T-helper 2 cell treated with Interferon-gamma antibody and Interleukin-4, amounts not matched to agents 100 ng/mL and 5 ng/mL, for 36 hours (primary cell): ENCODE results near the gene UNCX. TPM values are rescaled to one million over a fixed set of nuclear protein-coding genes. Genes with fewer than 3 reads are reported as not detected.
"Not testable (repeated sequence)": the region's sequence is repeated elsewhere in the genome, so short reads cannot be mapped to it uniquely, and the experiment has no call there.

Experiments
- intact Hi-C: fragments of 100-400 bp; cut with micrococcal nuclease; formaldehyde crosslinking; loops from one replicate; pipeline ENCODE4 v1.15.1; 2023
- total RNA-seq: library from RNA; stranded (reverse); gene quantifications from 2 replicates; pipeline ENCODE4 v1.2.3, GENCODE V29; 2022

Gene UNCX
- total RNA-seq = not detected in 2 replicates

- intact Hi-C loops = no loop called here
These were observed at the start of gene UNCX for GRCh38 chr7:1232623-1233332. Gene UNCX (plus strand): TSS chr7:1232872. CDS start chr7:1233018, 146 bp downstream.

- intact Hi-C loops = no loop called here
These were observed 45.5 kb upstream of the UNCX start for GRCh38 chr7:1187127-1187526.

- intact Hi-C loops = no loop called here
These were observed 43.9 kb upstream of the UNCX start for GRCh38 chr7:1188720-1189294.

GRCh38 chr7:1189986-1190772, 42.5 kb upstream of the UNCX start:
- intact Hi-C loops = loop anchor here (5.0 kb wide), 1 partner anchor 222 kb away; no protein-coding TSS in a partner anchor

GRCh38 chr7:1192171-1192676, 40.4 kb upstream of the UNCX start:
- intact Hi-C loops = loop anchor here (5.0 kb wide), 1 partner anchor 220 kb away; no protein-coding TSS in a partner anchor

- intact Hi-C loops = loop anchor here (1.0 to 5.0 kb wide), 2 partner anchors 218 to 238 kb away; no protein-coding TSS in a partner anchor
These were observed 38.9 kb upstream of the UNCX start for GRCh38 chr7:1193593-1194424.

GRCh38 chr7:1196441-1196840, 36.2 kb upstream of the UNCX start:
- intact Hi-C loops = not testable (repeated sequence)

GRCh38 chr7:1196950-1197349, 35.7 kb upstream of the UNCX start:
- intact Hi-C loops = no loop called here

- intact Hi-C loops = no loop called here
These were observed 34.6 kb upstream of the UNCX start for GRCh38 chr7:1197997-1198625.

GRCh38 chr7:1200045-1200444, 32.6 kb upstream of the UNCX start:
- intact Hi-C loops = no loop called here

- intact Hi-C loops = no loop called here
These were observed 30.8 kb upstream of the UNCX start for GRCh38 chr7:1201916-1202315.

GRCh38 chr7:1202914-1203313, 29.8 kb upstream of the UNCX start:
- intact Hi-C loops = not testable (repeated sequence)

GRCh38 chr7:1204460-1205140, 28.1 kb upstream of the UNCX start:
- intact Hi-C loops = no loop called here

- intact Hi-C loops = not testable (repeated sequence)
These were observed 26.9 kb upstream of the UNCX start for GRCh38 chr7:1205742-1206141.

GRCh38 chr7:1209097-1209496, 23.6 kb upstream of the UNCX start:
- intact Hi-C loops = no loop called here

- intact Hi-C loops = no loop called here
These were observed 22.2 kb upstream of the UNCX start for GRCh38 chr7:1210321-1210978.

- intact Hi-C loops = no loop called here
These were observed 21.6 kb upstream of the UNCX start for GRCh38 chr7:1210979-1211608.

- intact Hi-C loops = no loop called here
These were observed 21.1 kb upstream of the UNCX start for GRCh38 chr7:1211611-1212010.

GRCh38 chr7:1212025-1212424, 20.6 kb upstream of the UNCX start:
- intact Hi-C loops = not testable (repeated sequence)
